BE2C (cell line): ENCODE results near the gene NTRK2.

ENCODE experiments used
- DNase-seq: peaks from one replicate; pipeline ENCODE4 v3.0.0-alpha.2; 2020
- H3K27me3 ChIP-seq: fragments of 250-450 bp; sonication (Bioruptor Pico); 2 replicates; pipeline ENCODE4 v1.5.1; 2020; ENCODE audit warnings: mild to moderate bottlenecking
- H3K36me3 ChIP-seq: fragments of 250-450 bp; sonication (Bioruptor Pico); 2 replicates; pipeline ENCODE4 v1.5.1; 2020; ENCODE audit warnings: mild to moderate bottlenecking
- H3K4me1 ChIP-seq: fragments of 250-450 bp; sonication (Bioruptor Pico); 2 replicates; pipeline ENCODE4 v1.5.1; 2020
- H3K4me3 ChIP-seq: 2 replicates; pipeline ENCODE4 v1.5.1; 2011; ENCODE audit warnings: low read depth, low read length
- H3K9me3 ChIP-seq: fragments of 250-450 bp; sonication (Bioruptor Pico); 2 replicates; pipeline ENCODE4 v1.5.1; 2020
- CTCF ChIP-seq: IDR thresholded peaks from 2 replicates; pipeline ENCODE4 v1.5.1; 2012; ENCODE audit warnings: mild to moderate bottlenecking, low read depth, low read length

The NTRK2 gene

GRCh38 chr9:84866396-84867175, 197.1 kb downstream of the NTRK2 start:
- no peak for DNase-seq
- Histone ChIP-seq H3K36me3 (no peaks in the 10 kb centered on the region), H3K4me3 (no peak overlapping the region), H3K27me3 (no peaks in the 10 kb centered on the region), H3K4me1 (no peaks in the 10 kb centered on the region), H3K9me3 (no peaks in the 10 kb centered on the region)
- TF ChIP-seq CTCF, result no peak

- no peaks in the 10 kb centered on the region for H3K9me3 ChIP-seq
- TF ChIP-seq CTCF, result no peak
- no peaks in the 10 kb centered on the region for H3K4me1 ChIP-seq
- H3K4me3 ChIP-seq, result no peak overlapping the region
- DNase-seq, result no peak
- H3K27me3 ChIP-seq, result no peaks in the 10 kb centered on the region
- H3K36me3 ChIP-seq, result no peaks in the 10 kb centered on the region
Measured at GRCh38 chr9:84867186-84867585, 197.7 kb downstream of the NTRK2 start.

GRCh38 chr9:84869091-84869490, 199.6 kb downstream of the NTRK2 start:
- H3K27me3 ChIP-seq, result no peaks in the 10 kb centered on the region
- H3K36me3 ChIP-seq, result no peaks in the 10 kb centered on the region
- no peaks in the 10 kb centered on the region for H3K9me3 ChIP-seq
- no peaks in the 10 kb centered on the region for H3K4me1 ChIP-seq
- TF ChIP-seq CTCF, result no peak
- DNase-seq, result no peak
- H3K4me3 ChIP-seq, result no peak overlapping the region

GRCh38 chr9:84871983-84872382, 202.5 kb downstream of the NTRK2 start:
- Histone ChIP-seq H3K4me3 (no peak overlapping the region), H3K27me3 (no peaks in the 10 kb centered on the region), H3K36me3 (no peaks in the 10 kb centered on the region), H3K4me1 (no peaks in the 10 kb centered on the region), H3K9me3 (no peaks in the 10 kb centered on the region)
- no peak for TF ChIP-seq CTCF
- DNase-seq, result no peak

- Histone ChIP-seq H3K9me3 (no peaks in the 10 kb centered on the region), H3K4me3 (no peak overlapping the region), H3K27me3 (no peaks in the 10 kb centered on the region), H3K4me1 (no peaks in the 10 kb centered on the region), H3K36me3 (no peaks in the 10 kb centered on the region)
- no peak for TF ChIP-seq CTCF
- no peak for DNase-seq
Measured at GRCh38 chr9:84874022-84874421, 204.5 kb downstream of the NTRK2 start.

- no peaks in the 10 kb centered on the region for H3K9me3 ChIP-seq
- no peaks in the 10 kb centered on the region for H3K36me3 ChIP-seq
- H3K27me3 ChIP-seq, result no peaks in the 10 kb centered on the region
- H3K4me3 ChIP-seq, result no peak overlapping the region
- TF ChIP-seq CTCF, result no peak
- H3K4me1 ChIP-seq, result no peaks in the 10 kb centered on the region
- DNase-seq, result no peak
Measured at GRCh38 chr9:84874596-84874995, 205.1 kb downstream of the NTRK2 start.
